ENCODE data around the gene PLAA.

The PLAA gene

DNA sequence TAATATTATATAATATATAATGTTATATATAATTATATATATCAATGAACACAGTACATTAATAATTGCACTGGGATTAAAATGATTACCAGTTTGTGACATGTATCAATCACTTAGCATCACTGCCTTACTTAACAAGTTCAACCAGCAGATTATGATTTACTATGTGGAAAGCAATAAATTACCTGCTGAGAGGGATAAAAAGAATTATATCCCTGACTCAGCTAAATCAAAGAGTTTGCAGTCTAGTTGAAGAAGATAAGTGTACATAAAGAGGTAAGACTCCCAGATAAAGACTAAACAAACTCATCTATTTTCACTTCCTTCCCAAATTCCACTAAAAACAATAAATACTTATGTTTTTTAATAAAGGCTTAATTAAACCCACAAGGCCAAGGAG is 11.2 kb downstream of the PLAA start:
- Histone ChIP-seq H3K4me1 (ENCODE audit: control insufficient read depth, insufficient read depth, low read length) (peaks cover 6% of the 10 kb centered on the region; the same call in 1 of the 2 replicates), H3K9me3 (ENCODE audit: control insufficient read depth, insufficient read depth, low read depth, low read length) (peaks cover 15% of the 10 kb centered on the region; the same call in 1 of the 2 replicates), H3K36me3 (ENCODE audit: control insufficient read depth, insufficient read depth, low read length) (peaks cover 20% of the 10 kb centered on the region), H3K27me3 (ENCODE audit: control insufficient read depth, insufficient read depth, low read length) (no peaks in the 10 kb centered on the region), H3K4me3 (ENCODE audit: low read depth, low read length) (no peak overlapping the region), H3K9ac (ENCODE audit: low read length) (no peak overlapping the region), H3K27ac (ENCODE audit: low read depth, low read length) (no peak overlapping the region)

- Histone ChIP-seq H3K4me1 (ENCODE audit: control insufficient read depth, insufficient read depth, low read length) (no peaks in the 10 kb centered on the region), H3K9ac (ENCODE audit: low read length) (no peak overlapping the region), H3K9me3 (ENCODE audit: control insufficient read depth, insufficient read depth, low read depth, low read length) (no peaks in the 10 kb centered on the region), H3K36me3 (ENCODE audit: control insufficient read depth, insufficient read depth, low read length) (peaks cover 63% of the 10 kb centered on the region), H3K27ac (ENCODE audit: low read depth, low read length) (no peak overlapping the region), H3K4me3 (ENCODE audit: low read depth, low read length) (no peak overlapping the region), H3K27me3 (ENCODE audit: control insufficient read depth, insufficient read depth, low read length) (no peaks in the 10 kb centered on the region)
Measured at GRCh38 chr9:26928902-26929495, 18.0 kb downstream of the PLAA start.

GRCh38 chr9:26925609-26926008 is 21.4 kb downstream of the PLAA start:
- H3K27ac ChIP-seq (ENCODE audit: low read depth, low read length), result no peak overlapping the region
- no peaks in the 10 kb centered on the region for H3K9me3 ChIP-seq (ENCODE audit: control insufficient read depth, insufficient read depth, low read depth, low read length)
- H3K36me3 ChIP-seq (ENCODE audit: control insufficient read depth, insufficient read depth, low read length), result peaks cover 83% of the 10 kb centered on the region
- H3K27me3 ChIP-seq (ENCODE audit: control insufficient read depth, insufficient read depth, low read length), result no peaks in the 10 kb centered on the region
- no peak overlapping the region for H3K4me3 ChIP-seq (ENCODE audit: low read depth, low read length)
- H3K4me1 ChIP-seq (ENCODE audit: control insufficient read depth, insufficient read depth, low read length), result no peaks in the 10 kb centered on the region
- no peak overlapping the region for H3K9ac ChIP-seq (ENCODE audit: low read length)

GRCh38 chr9:26919698-26920097 is 27.3 kb downstream of the PLAA start:
- Histone ChIP-seq H3K9me3 (ENCODE audit: control insufficient read depth, insufficient read depth, low read depth, low read length) (no peaks in the 10 kb centered on the region), H3K36me3 (ENCODE audit: control insufficient read depth, insufficient read depth, low read length) (peaks cover 95% of the 10 kb centered on the region), H3K27me3 (ENCODE audit: control insufficient read depth, insufficient read depth, low read length) (no peaks in the 10 kb centered on the region), H3K27ac (ENCODE audit: low read depth, low read length) (no peak overlapping the region), H3K4me3 (ENCODE audit: low read depth, low read length) (no peak overlapping the region), H3K4me1 (ENCODE audit: control insufficient read depth, insufficient read depth, low read length) (no peaks in the 10 kb centered on the region), H3K9ac (ENCODE audit: low read length) (no peak overlapping the region)

GRCh38 chr9:26913138-26913668 is 33.8 kb downstream of the PLAA start:
- H3K9ac ChIP-seq (ENCODE audit: low read length), result no peak overlapping the region
- H3K27ac ChIP-seq (ENCODE audit: low read depth, low read length), result no peak overlapping the region
- H3K4me3 ChIP-seq (ENCODE audit: low read depth, low read length), result no peak overlapping the region
- no peaks in the 10 kb centered on the region for H3K27me3 ChIP-seq (ENCODE audit: control insufficient read depth, insufficient read depth, low read length)
- no peaks in the 10 kb centered on the region for H3K9me3 ChIP-seq (ENCODE audit: control insufficient read depth, insufficient read depth, low read depth, low read length)
- peaks cover 75% of the 10 kb centered on the region for H3K36me3 ChIP-seq (ENCODE audit: control insufficient read depth, insufficient read depth, low read length)
- H3K4me1 ChIP-seq (ENCODE audit: control insufficient read depth, insufficient read depth, low read length), result no peaks in the 10 kb centered on the region

DNA sequence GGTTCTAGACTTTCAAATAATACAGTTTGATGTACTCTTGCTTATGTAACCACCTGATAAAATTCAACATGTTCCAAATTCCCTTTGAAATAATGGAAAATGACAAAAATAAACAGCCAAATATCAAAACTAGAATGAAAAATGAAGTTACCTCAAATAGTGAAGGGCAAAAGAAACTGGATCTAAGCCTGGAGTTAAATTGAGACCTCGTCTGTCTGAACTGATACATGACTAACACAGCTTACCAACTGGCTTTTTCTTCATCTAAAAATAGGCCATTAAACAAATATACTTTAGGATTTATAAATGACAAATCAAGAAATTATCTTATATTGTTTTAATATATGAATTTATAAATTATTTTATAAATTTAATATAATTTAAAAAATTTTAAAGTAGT is 42.4 kb downstream of the PLAA start:
- Histone ChIP-seq H3K9ac (ENCODE audit: low read length) (no peak overlapping the region), H3K27ac (ENCODE audit: low read depth, low read length) (no peak overlapping the region), H3K36me3 (ENCODE audit: control insufficient read depth, insufficient read depth, low read length) (peaks cover 60% of the 10 kb centered on the region), H3K9me3 (ENCODE audit: control insufficient read depth, insufficient read depth, low read depth, low read length) (no peaks in the 10 kb centered on the region), H3K4me3 (ENCODE audit: low read depth, low read length) (no peak overlapping the region), H3K4me1 (ENCODE audit: control insufficient read depth, insufficient read depth, low read length) (no peaks in the 10 kb centered on the region), H3K27me3 (ENCODE audit: control insufficient read depth, insufficient read depth, low read length) (no peaks in the 10 kb centered on the region)

- Histone ChIP-seq H3K9ac (ENCODE audit: low read length) (no peak overlapping the region), H3K9me3 (ENCODE audit: control insufficient read depth, insufficient read depth, low read depth, low read length) (no peaks in the 10 kb centered on the region), H3K4me1 (ENCODE audit: control insufficient read depth, insufficient read depth, low read length) (no peaks in the 10 kb centered on the region), H3K27me3 (ENCODE audit: control insufficient read depth, insufficient read depth, low read length) (no peaks in the 10 kb centered on the region), H3K27ac (ENCODE audit: low read depth, low read length) (no peak overlapping the region), H3K4me3 (ENCODE audit: low read depth, low read length) (no peak overlapping the region), H3K36me3 (ENCODE audit: control insufficient read depth, insufficient read depth, low read length) (peaks cover 55% of the 10 kb centered on the region)
Measured at GRCh38 chr9:26904070-26904469, 43.0 kb downstream of the PLAA start.

- Histone ChIP-seq H3K9me3 (ENCODE audit: control insufficient read depth, insufficient read depth, low read depth, low read length) (no peaks in the 10 kb centered on the region), H3K36me3 (ENCODE audit: control insufficient read depth, insufficient read depth, low read length) (peaks cover 8% of the 10 kb centered on the region), H3K4me3 (ENCODE audit: low read depth, low read length) (peak overlapping the region; percentile 89), H3K9ac (ENCODE audit: low read length) (peak overlapping the region; percentile 96), H3K4me1 (ENCODE audit: control insufficient read depth, insufficient read depth, low read length) (peaks cover 11% of the 10 kb centered on the region), H3K27me3 (ENCODE audit: control insufficient read depth, insufficient read depth, low read length) (no peaks in the 10 kb centered on the region), H3K27ac (ENCODE audit: low read depth, low read length) (peak overlapping the region; percentile 91)
Measured at GRCh38 chr9:26893030-26893676, 53.9 kb downstream of the PLAA start.

GRCh38 chr9:26892251-26893029 is 54.6 kb downstream of the PLAA start, which contains the start of gene CAAP1:
TSS of gene CAAP1 (minus strand) at chr9:26892802. CDS start at chr9:26892715, 87 bp downstream.
- peak within 1 kb of the TSS; percentile 91 for H3K27ac ChIP-seq (ENCODE audit: low read depth, low read length)
- H3K36me3 ChIP-seq (ENCODE audit: control insufficient read depth, insufficient read depth, low read length), result peaks cover 13% of the 10 kb centered on the region
- peaks cover 11% of the 10 kb centered on the region for H3K4me1 ChIP-seq (ENCODE audit: control insufficient read depth, insufficient read depth, low read length)
- H3K27me3 ChIP-seq (ENCODE audit: control insufficient read depth, insufficient read depth, low read length), result no peaks in the 10 kb centered on the region
- H3K4me3 ChIP-seq (ENCODE audit: low read depth, low read length), result peak within 1 kb of the TSS; percentile 89
- peak within 1 kb of the TSS; percentile 96 for H3K9ac ChIP-seq (ENCODE audit: low read length)
- H3K9me3 ChIP-seq (ENCODE audit: control insufficient read depth, insufficient read depth, low read depth, low read length), result no peaks in the 10 kb centered on the region

GRCh38 chr9:26891726-26892125 is 55.3 kb downstream of the PLAA start:
- H3K27me3 ChIP-seq (ENCODE audit: control insufficient read depth, insufficient read depth, low read length), result no peaks in the 10 kb centered on the region
- peak overlapping the region; percentile 96 for H3K9ac ChIP-seq (ENCODE audit: low read length)
- peaks cover 19% of the 10 kb centered on the region for H3K36me3 ChIP-seq (ENCODE audit: control insufficient read depth, insufficient read depth, low read length)
- no peaks in the 10 kb centered on the region for H3K9me3 ChIP-seq (ENCODE audit: control insufficient read depth, insufficient read depth, low read depth, low read length)
- H3K4me1 ChIP-seq (ENCODE audit: control insufficient read depth, insufficient read depth, low read length), result peaks cover 11% of the 10 kb centered on the region
- peak overlapping the region; percentile 91; the same call in 1 of the 2 replicates for H3K27ac ChIP-seq (ENCODE audit: low read depth, low read length)
- peak overlapping the region; percentile 89 for H3K4me3 ChIP-seq (ENCODE audit: low read depth, low read length)

- Histone ChIP-seq H3K4me1 (ENCODE audit: control insufficient read depth, insufficient read depth, low read length) (peaks cover 4% of the 10 kb centered on the region), H3K36me3 (ENCODE audit: control insufficient read depth, insufficient read depth, low read length) (peaks cover 49% of the 10 kb centered on the region), H3K9ac (ENCODE audit: low read length) (no peak overlapping the region), H3K9me3 (ENCODE audit: control insufficient read depth, insufficient read depth, low read depth, low read length) (peaks cover 5% of the 10 kb centered on the region), H3K27ac (ENCODE audit: low read depth, low read length) (no peak overlapping the region), H3K27me3 (ENCODE audit: control insufficient read depth, insufficient read depth, low read length) (no peaks in the 10 kb centered on the region), H3K4me3 (ENCODE audit: low read depth, low read length) (no peak overlapping the region)
Measured at GRCh38 chr9:26888271-26888670, 58.8 kb downstream of the PLAA start.

Measured in HUES6 (cell line).